HG03439 (cell line): ENCODE data around the gene PIGQ.

Experiments used
- ATAC-seq: cut with Tn5 transposase; IDR thresholded peaks from one replicate; pipeline ENCODE4 v1.9.1; 2021; ENCODE audit warnings: mild to moderate bottlenecking, moderate library complexity; ENCODE audit not compliant: unreplicated experiment

PIGQ gene

DNA sequence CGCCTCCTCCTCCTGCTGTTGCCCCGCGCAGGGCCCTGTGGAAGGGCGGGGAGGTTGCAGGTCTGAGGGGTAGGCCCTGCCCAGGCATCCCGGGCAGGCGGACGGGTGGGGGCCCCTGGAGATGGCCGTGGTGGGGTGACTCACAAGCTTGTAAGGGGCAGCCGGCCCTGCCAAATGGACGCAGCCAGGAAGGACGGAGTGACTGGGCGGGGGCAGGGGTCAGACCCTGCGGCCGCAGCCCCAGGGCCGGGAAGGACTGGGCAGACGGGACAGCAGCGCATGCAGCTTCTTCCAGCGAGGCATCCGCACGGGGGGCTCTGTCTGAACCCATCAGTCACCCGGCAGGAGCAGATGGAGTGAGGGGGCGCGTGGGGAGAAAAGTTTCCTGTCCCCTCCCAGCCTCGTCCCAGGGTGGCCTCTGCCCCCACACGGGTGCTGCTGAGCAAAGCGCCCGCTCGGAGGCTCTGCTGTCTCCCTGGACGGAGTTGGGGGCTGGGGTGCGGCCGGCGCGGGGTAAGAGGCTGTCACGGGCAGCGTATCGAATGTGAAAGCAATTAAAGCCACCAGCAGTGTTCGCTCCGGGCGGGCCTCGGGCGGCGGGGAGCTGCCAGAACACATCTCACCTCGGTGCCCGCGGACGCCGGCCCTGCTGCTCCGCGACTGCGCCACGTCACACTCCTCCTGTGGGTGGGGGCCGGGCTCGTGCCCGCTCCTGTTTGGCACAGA is 15.0 kb upstream of the PIGQ start:
- no peak for ATAC-seq

DNA sequence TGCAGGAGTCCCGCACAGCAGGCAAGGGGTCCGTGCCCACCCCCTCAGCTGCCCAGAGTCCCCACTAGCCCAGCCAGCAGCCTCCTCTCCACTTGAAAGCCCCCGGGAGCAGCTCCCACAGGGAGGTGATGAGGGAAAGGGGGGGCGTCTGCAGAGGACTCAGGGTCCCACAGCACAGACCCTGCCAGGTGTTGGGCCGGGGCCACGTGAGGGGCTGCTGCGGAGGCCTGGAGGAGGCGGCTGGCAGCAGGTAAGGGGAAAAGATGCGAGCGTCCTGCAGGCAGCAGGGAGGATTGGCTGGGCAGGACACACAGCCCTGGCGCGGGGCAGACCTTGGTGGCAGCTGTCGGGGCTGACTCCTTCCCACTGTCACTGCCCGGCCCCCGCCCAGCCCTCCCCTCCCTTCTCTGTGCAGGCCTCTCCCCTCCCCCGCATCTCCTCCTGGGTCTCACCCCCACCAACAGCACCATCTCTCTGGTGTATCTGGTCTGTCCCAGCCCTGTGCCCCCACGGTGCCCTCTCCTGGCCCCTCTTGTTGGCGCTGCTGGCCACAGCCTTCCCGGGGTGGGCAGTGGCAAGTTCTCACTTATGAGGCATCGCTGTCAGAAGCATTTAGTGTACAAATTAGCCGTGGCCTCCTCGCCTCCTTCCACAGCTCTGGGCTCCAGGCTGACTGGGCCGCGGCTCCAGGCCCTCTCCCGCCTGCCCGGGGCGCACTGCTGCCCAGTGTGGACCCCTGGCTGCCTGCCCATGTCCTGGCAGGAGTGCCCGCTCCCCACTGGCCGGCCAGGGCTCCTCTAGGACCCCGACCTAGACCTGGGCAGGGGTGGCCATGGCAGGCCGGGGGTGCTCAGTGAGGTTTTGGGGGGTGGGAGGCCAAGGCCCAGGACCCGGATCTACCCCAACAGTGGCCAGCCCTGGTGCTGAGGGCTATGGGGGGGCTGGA is 14.0 kb upstream of the PIGQ start:
- ATAC-seq: no peak

DNA sequence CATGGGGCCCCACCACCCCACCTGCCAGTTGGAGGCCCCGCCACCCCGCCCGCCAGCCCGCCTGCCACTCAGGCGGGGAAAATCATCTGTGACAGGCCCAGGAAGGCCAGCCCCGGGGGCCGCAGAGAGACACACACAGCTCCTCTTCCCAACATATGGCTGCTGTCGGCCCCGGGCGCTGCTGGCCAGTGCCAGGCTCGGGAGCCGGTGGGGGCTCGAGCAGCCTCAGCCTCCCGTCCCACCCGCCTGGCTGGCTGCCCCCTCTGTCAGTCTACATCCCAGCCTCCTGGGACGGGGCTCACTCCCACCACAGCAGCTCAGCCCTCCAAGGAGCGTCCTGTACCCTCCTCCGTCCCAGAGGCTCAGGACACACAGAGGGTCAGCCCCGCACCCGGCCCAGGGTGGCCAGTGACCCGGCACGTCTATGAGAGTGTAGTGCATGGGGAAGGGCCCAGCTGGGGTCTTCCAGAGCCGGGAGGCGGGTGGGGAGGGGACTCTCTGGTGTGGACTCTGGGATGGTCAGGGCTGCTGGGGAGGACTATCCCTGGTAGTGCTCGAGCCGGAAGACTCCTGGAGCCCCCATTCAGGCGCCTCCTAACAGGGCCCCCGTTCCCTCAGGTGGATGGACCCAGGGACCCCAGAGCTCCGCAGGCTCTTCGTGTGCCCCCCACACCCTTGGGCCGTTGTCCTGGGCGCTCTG is 13.1 kb upstream of the PIGQ start:
- ATAC-seq: no peak

GRCh38 chr16:557463-558297 is 12.1 kb upstream of the PIGQ start:
- ATAC-seq: no peak

- no peak for ATAC-seq
These were observed 11.3 kb upstream of the PIGQ start for GRCh38 chr16:558298-559020.

GRCh38 chr16:559021-559380 is 10.8 kb upstream of the PIGQ start:
- no peak for ATAC-seq

DNA sequence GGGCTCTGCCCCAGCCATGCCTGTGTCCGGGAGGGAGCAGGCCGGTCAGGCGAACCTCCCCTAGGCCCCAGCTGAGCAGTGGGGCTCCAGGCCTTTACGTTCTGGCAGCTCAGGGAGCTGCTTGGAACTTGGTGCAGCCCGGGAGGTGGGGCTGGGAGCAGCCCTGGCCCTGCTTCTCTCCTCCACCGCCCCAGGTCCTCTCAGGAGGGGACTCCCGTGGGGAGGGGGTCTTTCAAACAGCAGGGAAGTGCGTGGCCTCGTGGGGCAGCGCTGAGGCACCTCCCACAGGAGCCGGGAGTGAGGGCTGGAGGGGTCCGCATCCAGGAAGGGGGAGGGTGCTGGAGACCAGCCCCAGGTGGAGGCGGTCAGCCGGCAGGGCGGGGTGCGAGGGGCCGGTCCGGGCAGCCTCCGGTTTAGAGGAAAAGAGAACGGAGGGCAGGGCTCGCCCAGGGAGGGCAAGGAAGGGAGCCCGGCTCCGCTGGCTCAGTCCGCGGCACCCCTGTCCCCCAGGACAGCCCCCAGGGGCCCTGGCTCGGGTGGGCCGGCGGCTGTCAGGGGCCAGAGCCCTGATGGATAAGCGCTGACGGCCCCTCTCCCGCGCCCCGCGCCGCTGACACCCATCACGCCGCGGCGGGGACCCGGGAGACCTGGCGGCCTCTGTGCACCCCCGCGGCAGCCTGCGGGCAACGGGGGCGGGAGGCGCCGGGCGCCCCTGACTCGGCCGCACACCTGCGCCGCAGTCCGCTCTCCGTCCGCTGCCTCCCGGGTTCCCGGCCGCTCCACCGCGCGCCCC is 10.2 kb upstream of the PIGQ start:
- no peak for ATAC-seq

DNA sequence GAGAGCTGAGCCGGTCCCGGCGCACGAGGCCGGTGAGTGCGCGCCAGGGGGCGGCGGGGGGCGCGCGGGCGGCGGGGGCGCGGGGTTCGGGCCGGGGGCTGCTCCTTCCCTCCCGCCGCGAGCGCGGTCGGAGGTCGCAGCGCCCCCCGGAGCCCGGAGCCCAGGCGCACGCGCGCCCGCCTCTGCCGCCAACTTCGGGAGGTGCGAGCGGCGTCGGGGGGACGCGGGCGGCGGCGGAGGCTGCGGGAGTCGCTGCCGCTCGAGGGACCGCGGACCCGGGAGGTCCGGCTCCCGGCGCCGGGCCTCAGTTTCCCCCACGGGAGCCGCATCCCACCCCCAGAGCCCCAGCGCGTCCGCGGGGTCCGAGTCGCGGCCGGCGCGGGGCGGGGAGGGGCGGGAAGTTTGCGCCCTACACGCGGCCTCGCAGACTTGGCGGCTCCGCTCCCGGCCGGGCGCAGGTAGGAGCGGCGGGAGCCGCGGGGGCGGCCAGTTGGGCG is 9.5 kb upstream of the PIGQ start, which contains the start of gene PRR35:
PRR35 (plus strand) TSS at position 191 of the 497 bp plus-strand sequence. CDS start 2,901 bp downstream, outside the sequence.
- ATAC-seq: no peak

DNA sequence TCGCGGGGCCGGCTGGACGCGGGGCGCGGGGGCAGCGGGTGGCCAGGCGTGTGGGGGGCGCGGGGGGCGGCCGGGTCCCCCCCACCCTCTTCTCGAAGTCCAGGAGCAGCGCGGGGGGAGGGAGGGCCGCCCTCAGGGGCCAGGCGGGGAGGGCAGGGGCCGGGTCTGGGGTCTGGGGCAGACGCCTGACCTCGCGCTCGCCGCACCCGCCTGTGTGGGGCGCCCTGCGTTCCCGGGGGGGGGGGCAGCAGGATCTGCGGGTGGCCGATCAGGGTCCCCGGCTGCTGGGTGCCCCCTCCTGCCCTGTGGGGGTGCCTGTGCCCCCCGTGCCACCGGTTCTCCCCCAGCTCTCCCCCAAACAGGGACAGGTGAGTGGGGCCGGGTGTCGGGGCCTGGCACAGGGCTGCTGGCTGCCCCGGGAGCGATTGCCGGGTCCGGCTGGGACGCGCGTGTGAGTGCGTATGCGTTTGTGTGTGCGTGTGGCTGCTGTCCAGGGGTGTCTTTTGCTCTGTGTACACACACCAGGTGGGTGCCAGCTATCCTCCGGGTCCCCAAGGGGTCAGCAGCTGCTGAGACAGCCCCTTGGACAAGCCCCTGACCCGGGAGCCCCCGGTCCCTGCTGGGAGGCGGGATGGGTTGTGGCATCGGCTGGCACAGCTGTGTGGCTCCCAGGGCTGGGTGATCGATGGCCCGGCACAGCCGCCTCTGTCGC is 8.9 kb upstream of the PIGQ start:
- ATAC-seq: no peak

DNA sequence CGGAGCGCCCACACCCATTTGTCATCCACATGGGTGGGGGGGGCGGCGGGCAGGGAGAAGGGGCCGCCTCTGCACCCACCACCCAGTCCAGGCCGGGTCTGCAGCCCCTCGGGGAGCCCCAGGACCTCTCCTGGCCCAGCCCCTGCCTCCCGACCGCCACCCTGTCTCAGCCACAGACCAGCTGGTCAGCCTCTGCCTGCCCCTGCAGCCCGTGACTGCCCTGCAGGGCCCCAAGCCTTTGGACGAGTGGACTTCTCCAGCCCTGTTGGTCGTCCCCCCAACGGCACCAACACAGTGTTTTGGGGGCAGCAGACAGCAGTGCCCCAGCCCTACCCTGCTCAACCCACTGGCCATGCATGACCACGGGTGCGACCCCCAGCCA is 8.4 kb upstream of the PIGQ start:
- ATAC-seq: no peak

DNA sequence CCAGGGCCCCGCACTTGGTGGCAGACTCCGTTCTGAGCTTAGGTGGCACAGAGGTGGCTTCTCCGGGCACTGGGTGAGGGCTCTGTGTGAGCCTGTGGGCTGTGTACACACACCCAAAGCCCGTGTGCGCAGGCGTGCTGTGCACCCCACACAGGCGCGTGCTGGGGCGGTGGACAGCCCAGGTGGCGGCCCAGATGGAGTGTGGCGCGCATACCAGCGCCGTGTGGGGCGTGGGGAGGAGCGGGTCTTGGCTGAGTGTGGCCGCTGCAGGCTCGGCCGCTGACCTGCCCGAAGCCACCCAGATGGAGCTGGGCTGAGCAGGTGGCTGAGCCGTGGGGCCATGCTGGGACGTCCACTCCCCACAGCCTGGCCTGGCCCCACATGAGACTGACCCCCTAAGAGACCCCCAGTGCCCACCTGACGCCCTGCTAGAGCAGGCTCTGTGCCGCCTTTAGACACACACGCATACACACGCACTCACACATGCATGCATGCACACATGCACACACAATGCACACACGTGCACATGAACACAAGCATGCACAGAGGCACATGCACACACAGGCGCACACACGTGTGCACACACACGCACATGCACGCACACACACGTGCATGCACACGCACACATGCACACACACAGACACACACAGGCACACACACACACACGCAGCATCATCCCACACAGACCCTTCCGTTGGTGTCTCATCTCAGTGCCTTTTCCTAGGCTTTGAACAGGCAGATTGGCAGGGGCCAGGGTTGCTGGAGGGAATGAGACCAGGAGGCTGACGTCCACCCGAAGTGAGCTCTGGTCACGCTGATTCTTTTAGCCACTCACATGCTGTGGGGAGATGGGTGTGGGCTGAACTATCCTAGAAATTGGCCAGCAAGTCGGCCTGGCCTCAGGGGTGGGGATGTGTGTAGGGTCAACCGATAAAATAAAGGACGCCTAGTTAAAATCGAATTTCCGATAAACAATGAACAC is 7.5 kb upstream of the PIGQ start:
- no peak for ATAC-seq

DNA sequence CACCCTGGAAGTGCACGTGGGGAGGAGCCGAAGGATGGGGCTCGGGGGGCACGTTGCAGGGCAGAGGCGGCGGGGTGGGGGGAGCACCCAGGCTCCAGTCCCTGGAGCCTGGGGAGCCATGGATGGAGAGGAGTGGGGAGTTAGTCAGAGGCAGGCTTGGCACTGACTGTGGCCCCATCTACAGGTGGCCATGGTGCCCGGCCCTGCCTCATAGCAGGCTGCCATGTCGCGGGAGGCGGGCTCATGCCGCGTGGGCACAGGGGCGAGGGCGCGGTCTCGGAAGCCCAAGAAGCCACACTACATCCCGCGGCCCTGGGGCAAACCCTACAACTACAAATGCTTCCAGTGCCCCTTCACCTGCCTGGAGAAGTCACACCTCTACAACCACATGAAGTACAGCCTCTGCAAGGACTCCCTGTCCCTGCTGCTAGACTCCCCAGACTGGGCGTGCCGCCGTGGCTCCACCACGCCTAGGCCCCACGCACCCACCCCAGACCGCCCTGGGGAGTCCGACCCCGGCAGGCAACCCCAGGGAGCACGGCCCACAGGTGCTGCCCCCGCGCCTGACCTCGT is 6.6 kb upstream of the PIGQ start:
- ATAC-seq: no peak

DNA sequence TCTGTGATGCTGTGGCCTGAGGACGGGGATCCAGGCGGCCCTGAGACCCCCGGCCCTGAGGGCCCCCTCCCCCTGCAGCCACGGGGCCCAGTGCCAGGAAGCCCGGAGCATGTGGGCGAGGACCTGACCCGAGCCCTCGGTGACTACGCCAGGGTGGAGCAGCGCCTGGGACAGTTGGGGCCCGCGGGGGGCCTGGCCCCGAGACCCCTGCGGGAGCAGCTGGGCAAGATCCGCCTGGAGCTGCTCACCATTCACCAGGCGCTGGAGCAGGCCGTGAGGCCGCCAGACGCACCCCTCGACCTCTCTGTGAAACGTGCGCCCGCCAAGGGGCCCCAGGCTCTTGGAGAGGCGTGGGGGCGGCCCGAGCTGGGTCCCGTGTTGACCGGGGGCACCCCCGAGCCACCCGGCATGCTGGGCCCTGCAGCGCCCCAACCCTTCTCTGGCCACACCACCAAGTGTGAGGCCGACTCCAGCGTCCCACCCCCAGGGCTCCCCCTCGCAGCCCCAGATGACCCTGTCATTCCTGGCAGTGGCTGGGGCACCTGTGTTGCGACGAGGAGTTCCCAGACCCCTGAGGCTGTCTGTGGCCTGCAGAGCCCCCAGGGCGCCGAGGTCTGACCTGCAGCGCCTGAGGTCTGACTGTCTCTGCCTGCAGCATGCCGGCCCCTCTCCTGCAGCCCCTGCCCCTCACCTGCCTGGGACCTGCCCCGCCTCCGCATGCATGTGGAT is 4.9 kb upstream of the PIGQ start:
- ATAC-seq: no peak

GRCh38 chr16:565419-566330 is 4.1 kb upstream of the PIGQ start:
- no peak for ATAC-seq
